HG03280 (cell line): Measurements from ENCODE around the gene TMIGD1.
"Not testable (repeated sequence)": the region's sequence is repeated elsewhere in the genome, so short reads cannot be mapped to it uniquely, and the experiment has no call there.

ENCODE experiments used
- ATAC-seq: cut with Tn5 transposase; IDR thresholded peaks from one replicate; pipeline ENCODE4 v1.9.1; 2021; ENCODE audit warnings: mild to moderate bottlenecking, moderate library complexity; ENCODE audit not compliant: unreplicated experiment

Gene TMIGD1

GRCh38 chr17:30360086-30360808 lies 26.4 kb upstream of the TMIGD1 start:
- no peak for ATAC-seq

- ATAC-seq, result no peak
These were observed 24.4 kb upstream of the TMIGD1 start for GRCh38 chr17:30358055-30358760.

- ATAC-seq, result no peak
These were observed 23.6 kb upstream of the TMIGD1 start for GRCh38 chr17:30357476-30357875.

GRCh38 chr17:30354701-30355100 lies 20.8 kb upstream of the TMIGD1 start:
- no peak for ATAC-seq

GRCh38 chr17:30352240-30352814 lies 18.5 kb upstream of the TMIGD1 start:
- ATAC-seq, result no peak

GRCh38 chr17:30351735-30352134 lies 17.9 kb upstream of the TMIGD1 start:
- ATAC-seq, result no peak

- not testable (repeated sequence) for ATAC-seq
These were observed 17.4 kb upstream of the TMIGD1 start for GRCh38 chr17:30351263-30351662.

- ATAC-seq, result no peak
These were observed 15.4 kb upstream of the TMIGD1 start for GRCh38 chr17:30349252-30349651.

- no peak for ATAC-seq
These were observed 13.6 kb upstream of the TMIGD1 start for GRCh38 chr17:30347488-30347887.

GRCh38 chr17:30346221-30346795 lies 12.5 kb upstream of the TMIGD1 start:
- no peak for ATAC-seq

- ATAC-seq, result no peak
These were observed 11.7 kb upstream of the TMIGD1 start for GRCh38 chr17:30345527-30346075.

GRCh38 chr17:30345089-30345433 lies 11.2 kb upstream of the TMIGD1 start:
- ATAC-seq, result no peak

- no peak for ATAC-seq
These were observed 10.6 kb upstream of the TMIGD1 start for GRCh38 chr17:30344283-30345088.

- no peak for ATAC-seq
These were observed 9.9 kb upstream of the TMIGD1 start for GRCh38 chr17:30343796-30344195.

GRCh38 chr17:30343244-30343643 lies 9.4 kb upstream of the TMIGD1 start:
- not testable (repeated sequence) for ATAC-seq

GRCh38 chr17:30341703-30342249 lies 7.9 kb upstream of the TMIGD1 start:
- ATAC-seq, result no peak

- no peak for ATAC-seq
These were observed 7.0 kb upstream of the TMIGD1 start for GRCh38 chr17:30340801-30341356.

GRCh38 chr17:30339086-30339485 lies 5.2 kb upstream of the TMIGD1 start:
- no peak for ATAC-seq

- ATAC-seq, result no peak
These were observed 3.6 kb upstream of the TMIGD1 start for GRCh38 chr17:30337393-30337999.
